ENCODE measurements around the gene IL12RB2.
A peak's percentile ranks its signal among the peaks of the same experiment; 100 is the strongest.
"Not testable (repeated sequence)": the region's sequence is repeated elsewhere in the genome, so short reads cannot be mapped to it uniquely, and the experiment has no call there.

IL12RB2 gene

GRCh38 chr1:67401443-67401842, 93.8 kb downstream of the IL12RB2 start:
- no peak for DNase-seq

- no peak for DNase-seq
Measured at GRCh38 chr1:67404212-67404620, 96.5 kb downstream of the IL12RB2 start.

- no peak for DNase-seq
Measured at GRCh38 chr1:67405473-67406245, 98.0 kb downstream of the IL12RB2 start.

- no peak for DNase-seq
Measured at GRCh38 chr1:67407498-67407897, 99.8 kb downstream of the IL12RB2 start.

GRCh38 chr1:67408148-67408547, 100.5 kb downstream of the IL12RB2 start:
- DNase-seq: no peak

GRCh38 chr1:67413101-67413500, 105.4 kb downstream of the IL12RB2 start:
- DNase-seq: not testable (repeated sequence)

GRCh38 chr1:67414574-67414973, 106.9 kb downstream of the IL12RB2 start:
- DNase-seq: no peak

- no peak for DNase-seq
Measured at GRCh38 chr1:67415041-67415440, 107.4 kb downstream of the IL12RB2 start.

GRCh38 chr1:67417733-67418132, 110.1 kb downstream of the IL12RB2 start:
- DNase-seq: not testable (repeated sequence)

- DNase-seq: no peak
Measured at GRCh38 chr1:67418839-67419586, 111.3 kb downstream of the IL12RB2 start.

- no peak for DNase-seq
Measured at GRCh38 chr1:67420835-67421492, 113.3 kb downstream of the IL12RB2 start.

GRCh38 chr1:67427465-67427864, 119.8 kb downstream of the IL12RB2 start:
- no peak for DNase-seq

GRCh38 chr1:67427947-67428346, 120.3 kb downstream of the IL12RB2 start:
- DNase-seq: no peak

- peak; percentile 30 for DNase-seq
Measured at GRCh38 chr1:67429011-67429527, 121.4 kb downstream of the IL12RB2 start.

GRCh38 chr1:67429528-67430357, 122.1 kb downstream of the IL12RB2 start:
- DNase-seq: peak; percentile 48

GRCh38 chr1:67430358-67431155, 122.9 kb downstream of the IL12RB2 start, which contains the start of gene SERBP1:
TSS of gene SERBP1 (minus strand) at chr1:67430402. CDS start at chr1:67430300, 102 bp downstream.
- peak; percentile 98 for DNase-seq

- no peak for DNase-seq
Measured at GRCh38 chr1:67431156-67431765, 123.6 kb downstream of the IL12RB2 start.

GRCh38 chr1:67431869-67432578, 124.4 kb downstream of the IL12RB2 start:
- no peak for DNase-seq

- no peak for DNase-seq
Measured at GRCh38 chr1:67432745-67433144, 125.1 kb downstream of the IL12RB2 start.

- no peak for DNase-seq
Measured at GRCh38 chr1:67433837-67434236, 126.2 kb downstream of the IL12RB2 start.

Measured in femur (tissue), 1 donor.